GM12874 (cell line): ENCODE measurements around the gene RAB11FIP3.

Experiments
- TF ChIP-seq, protein P1 (sequence below): IDR thresholded peaks from 2 replicates; pipeline ENCODE4 v1.5.1; 2011; ENCODE audit warnings: low read depth, mild to moderate bottlenecking, control low read depth, low read length, moderate library complexity; ENCODE audit not compliant: insufficient read depth

Gene RAB11FIP3

DNA sequence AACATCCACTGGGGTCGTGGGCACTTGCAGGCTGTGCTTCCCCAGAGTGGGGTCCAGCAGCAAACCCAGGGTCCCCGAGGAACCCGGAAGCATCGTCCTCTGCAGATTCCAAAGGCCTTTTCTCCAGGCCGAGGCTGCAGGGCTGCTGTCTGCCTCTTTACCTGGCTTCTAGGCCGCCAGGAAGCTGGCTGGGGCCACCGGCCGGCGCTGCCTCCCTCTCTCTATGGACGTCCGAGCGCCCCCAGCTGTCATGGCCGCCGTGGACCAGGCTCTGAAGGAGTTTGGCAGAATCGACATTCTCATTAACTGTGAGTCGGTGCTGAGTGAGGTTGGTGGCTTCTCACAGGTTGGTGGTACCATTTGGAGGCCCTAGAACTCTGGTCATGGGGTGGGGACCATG, 18.2 kb upstream of the RAB11FIP3 start:
- TF ChIP-seq, protein P1, sequence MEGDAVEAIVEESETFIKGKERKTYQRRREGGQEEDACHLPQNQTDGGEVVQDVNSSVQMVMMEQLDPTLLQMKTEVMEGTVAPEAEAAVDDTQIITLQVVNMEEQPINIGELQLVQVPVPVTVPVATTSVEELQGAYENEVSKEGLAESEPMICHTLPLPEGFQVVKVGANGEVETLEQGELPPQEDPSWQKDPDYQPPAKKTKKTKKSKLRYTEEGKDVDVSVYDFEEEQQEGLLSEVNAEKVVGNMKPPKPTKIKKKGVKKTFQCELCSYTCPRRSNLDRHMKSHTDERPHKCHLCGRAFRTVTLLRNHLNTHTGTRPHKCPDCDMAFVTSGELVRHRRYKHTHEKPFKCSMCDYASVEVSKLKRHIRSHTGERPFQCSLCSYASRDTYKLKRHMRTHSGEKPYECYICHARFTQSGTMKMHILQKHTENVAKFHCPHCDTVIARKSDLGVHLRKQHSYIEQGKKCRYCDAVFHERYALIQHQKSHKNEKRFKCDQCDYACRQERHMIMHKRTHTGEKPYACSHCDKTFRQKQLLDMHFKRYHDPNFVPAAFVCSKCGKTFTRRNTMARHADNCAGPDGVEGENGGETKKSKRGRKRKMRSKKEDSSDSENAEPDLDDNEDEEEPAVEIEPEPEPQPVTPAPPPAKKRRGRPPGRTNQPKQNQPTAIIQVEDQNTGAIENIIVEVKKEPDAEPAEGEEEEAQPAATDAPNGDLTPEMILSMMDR: no peak

DNA sequence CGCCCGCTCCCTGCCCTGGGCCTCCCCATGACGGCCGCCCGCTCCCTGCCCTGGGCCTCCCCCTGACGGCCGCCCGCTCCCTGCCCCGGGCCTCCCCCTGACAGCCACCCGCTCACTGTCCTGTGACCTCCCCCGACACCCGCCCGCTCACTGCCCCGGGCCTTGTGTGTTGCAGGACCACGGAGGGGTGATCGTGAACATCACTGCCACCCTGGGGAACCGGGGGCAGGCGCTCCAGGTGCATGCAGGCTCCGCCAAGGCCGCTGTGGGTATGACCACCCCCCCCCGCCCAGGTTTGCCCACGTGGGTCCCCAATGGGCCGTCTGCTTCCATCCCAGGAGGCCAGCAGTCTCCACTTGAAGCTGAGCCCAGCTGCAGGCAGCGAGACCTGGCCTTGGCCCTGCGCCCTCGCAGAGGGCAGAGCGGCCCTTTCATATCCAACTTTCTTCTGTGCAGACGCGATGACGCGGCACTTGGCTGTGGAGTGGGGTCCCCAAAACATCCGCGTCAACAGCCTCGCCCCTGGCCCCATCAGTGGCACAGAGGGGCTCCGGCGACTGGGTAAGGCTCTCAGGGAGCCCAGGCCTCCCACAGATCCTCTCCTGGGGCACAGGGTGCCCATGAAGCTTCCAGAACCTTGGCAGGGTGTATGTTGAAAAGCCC, 14.8 kb upstream of the RAB11FIP3 start:
- TF ChIP-seq, protein P1: no peak

DNA sequence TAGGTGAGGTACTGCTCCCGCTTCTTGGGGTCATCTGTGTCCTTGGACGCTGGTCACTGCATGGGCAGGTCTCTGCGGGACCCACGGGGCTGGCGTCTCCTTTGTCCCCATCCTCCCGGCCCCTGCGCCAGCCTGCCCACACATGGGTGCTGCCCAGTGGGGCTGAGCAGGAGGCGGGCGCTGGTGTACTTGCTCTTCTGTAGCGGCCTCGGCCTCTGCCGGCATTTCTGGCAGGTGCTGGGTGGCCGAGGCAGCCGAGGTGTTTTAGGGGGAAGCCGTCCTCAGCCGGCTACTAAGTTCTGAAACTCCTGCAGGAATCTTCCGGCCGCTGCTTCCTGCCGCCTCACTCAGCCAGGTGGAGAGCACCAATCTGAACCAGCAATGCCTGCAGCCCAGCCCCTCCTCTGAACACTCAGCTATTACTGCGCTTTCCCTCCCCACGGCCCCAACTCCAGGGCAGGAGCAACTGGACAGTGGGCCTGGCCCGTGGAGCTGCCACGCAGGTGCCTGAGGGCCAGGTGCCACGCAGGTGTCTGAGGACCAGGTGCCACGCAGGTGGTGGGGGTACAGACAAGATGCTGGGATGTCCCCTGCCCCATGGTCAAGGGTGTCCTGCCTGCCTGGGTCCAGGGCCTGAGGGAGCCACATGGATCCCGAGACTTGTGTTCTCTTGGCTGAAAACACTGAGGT, 13.7 kb upstream of the RAB11FIP3 start:
- TF ChIP-seq, protein P1: no peak

DNA sequence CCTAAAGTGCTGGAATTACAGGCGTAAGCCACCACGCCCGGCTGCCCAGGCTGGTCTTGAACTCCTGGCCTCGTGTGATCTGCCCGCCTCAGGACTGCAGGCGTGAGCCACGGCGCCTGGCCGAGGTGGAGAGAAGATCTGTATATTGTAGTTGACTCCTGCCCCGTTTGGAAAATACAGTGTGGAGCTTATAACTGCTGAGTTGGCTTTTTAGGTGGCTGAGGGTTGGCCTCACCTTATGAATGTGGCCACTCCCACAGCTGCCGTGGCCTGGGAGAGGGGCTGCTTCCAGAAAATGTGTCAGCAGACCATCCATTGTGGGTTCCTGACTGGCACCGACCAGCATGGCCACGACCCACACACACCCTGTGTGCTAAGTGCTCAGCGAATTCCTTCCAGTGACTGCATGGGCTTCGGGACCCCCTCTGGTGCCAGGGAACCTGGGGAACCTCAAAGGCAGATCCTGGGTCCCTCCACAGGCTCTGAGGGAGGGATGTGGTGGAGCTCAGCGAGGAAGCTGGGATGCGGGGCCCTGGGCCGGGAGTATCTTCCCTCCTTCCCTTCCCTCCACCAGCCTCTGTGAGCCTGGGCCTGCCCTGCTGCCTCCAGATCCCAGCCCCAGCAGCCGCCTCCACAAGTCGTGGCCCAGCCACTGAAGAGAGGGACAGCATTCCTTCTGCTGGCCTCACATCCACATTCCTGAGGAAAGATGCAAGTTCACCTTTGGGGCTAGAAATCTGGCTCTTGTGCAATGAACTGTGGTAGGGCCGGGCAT, 10.9 kb upstream of the RAB11FIP3 start:
- TF ChIP-seq, protein P1: no peak

DNA sequence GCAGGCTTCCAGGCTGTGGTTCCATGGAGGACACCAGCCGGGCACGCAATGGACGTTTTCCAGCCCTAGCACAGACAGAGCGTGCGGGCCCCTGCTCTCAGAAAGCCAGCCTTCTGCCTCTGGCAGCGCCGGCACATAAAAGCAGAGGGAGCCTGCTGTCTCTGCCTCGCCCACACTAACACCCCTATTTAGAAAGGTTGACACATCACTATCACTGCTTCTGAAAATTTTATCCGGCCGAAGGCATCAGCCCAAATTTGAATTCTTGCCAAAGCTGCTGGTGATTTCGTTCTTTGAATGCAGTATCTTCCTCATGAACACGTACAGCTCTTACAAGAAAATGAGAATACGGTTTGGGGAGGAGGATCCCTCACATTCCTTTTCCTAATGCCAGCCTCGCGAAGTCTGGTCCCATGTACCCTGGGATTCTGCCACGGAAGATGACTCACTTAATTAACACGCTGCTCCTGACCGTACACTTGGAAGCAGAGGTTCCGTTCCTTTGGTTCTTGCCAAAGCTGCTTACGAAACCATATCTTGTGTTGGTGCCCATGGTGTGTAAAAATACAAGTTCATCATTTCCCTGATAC, 1.3 kb upstream of the RAB11FIP3 start:
- TF ChIP-seq, protein P1: no peak

DNA sequence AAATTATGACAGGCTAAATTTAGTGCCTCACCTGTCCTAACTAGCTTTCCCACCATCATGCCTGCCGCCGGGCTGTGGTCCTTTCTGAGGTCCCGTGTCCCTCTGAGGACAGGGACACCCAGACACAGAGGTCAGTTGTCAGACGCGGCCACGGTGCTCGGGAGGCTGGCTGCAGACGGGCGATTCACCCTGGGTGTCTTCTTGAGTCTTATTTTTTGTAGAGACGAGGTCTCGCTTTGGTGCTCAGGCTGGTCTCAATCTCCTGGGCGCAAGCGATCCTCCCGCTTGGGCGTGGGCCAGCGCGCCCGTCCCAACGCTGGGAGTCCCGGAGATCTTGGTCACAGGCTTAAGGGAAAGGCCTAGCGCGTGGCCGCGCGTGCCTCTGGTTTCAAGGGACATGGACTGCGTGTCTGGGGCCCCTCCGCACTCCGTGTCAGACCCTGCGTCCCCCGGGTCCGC, 797 bp upstream of the RAB11FIP3 start:
- TF ChIP-seq, protein P1: no peak

DNA sequence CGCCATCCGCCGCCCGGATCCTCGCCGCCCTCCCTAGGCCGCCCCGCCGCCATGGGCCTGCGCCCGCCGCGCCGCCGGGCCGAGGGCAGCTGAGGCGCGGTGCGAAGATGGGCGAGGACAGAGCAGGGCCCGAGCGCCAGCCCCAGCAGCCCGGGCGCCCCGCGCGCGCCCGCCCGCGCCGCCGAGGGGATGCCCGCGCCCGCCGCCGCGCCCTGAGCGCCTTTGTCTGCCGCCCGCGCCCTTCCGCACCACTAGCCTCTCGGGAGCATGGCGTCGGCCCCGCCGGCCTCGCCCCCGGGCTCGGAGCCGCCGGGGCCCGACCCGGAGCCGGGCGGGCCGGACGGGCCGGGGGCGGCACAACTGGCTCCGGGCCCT, 278 bp downstream of the RAB11FIP3 start:
- TF ChIP-seq, protein P1: no peak
